ENCODE data around the gene TTI1. TPM values are rescaled to one million over a fixed set of nuclear protein-coding genes. Genes with fewer than 3 reads are reported as not detected.

TTI1 gene
- total RNA-seq, 1 experiment from 2014 or later: 26.9 TPM

GRCh38 chr20:37955511-37955910, 77.7 kb downstream of the TTI1 start:
- intact Hi-C loops (cut with micrococcal nuclease): no loop called here
- no peaks in the 10 kb centered on the region for H3K4me1 ChIP-seq (ENCODE audit: control insufficient read depth in 1 of 2, insufficient read depth in 2 of 2, low read length in 2 of 2)
- POLR2A ChIA-PET: no interaction called here
- H3K9me3 ChIP-seq (ENCODE audit: control insufficient read depth in 1 of 2, insufficient read depth in 1 of 2, low read depth in 1 of 2, low read length in 2 of 2): no peaks in the 10 kb centered on the region
- H3K9ac ChIP-seq (ENCODE audit: low read length): no peak overlapping the region
- no peaks in the 10 kb centered on the region for H3K79me2 ChIP-seq (ENCODE audit: insufficient read depth, low read length)
- H2AFZ ChIP-seq (ENCODE audit: low read depth, low read length, poor library complexity, severe bottlenecking): no peak overlapping the region
- peaks cover 8% of the 10 kb centered on the region; the same call in 1 of the 2 replicates for H3K27me3 ChIP-seq (ENCODE audit: insufficient read depth, low read length)
- no peaks in the 10 kb centered on the region for H4K20me1 ChIP-seq (ENCODE audit: insufficient read depth)
- H3K27ac ChIP-seq (ENCODE audit: low read depth, low read length): no peak overlapping the region
- DNase-seq (ENCODE audit: low read depth, low spot score): no peak
- no peaks in the 10 kb centered on the region for H3K9me2 ChIP-seq (ENCODE audit: insufficient read depth)
- RAD21 ChIA-PET (ENCODE audit: low non-redundant PET in 1 of 2, low total read pairs in 2 of 2, uncharacterized antibody in 2 of 2, unreplicated experiment in 2 of 2): no interaction called here
- H3K4me3 ChIP-seq (replicated peaks in 1 of 2; ENCODE audit: low read depth in 1 of 2, low read length in 2 of 2): no peak overlapping the region
- CTCF ChIA-PET: no interaction called here
- BruUV-seq (replicated peaks): no TSS peak
- no peak overlapping the region for H3K4me2 ChIP-seq (ENCODE audit: low read length)
- H3K36me3 ChIP-seq (ENCODE audit: control insufficient read depth in 1 of 2, insufficient read depth in 2 of 2, low read length in 2 of 2): no peaks in the 10 kb centered on the region
- ATAC-seq: no peak
- no peak for TF ChIP-seq EGR1 (IDR thresholded peaks at IDR 0.05; ENCODE audit: low read depth)
- TF ChIP-seq ZBTB33 (IDR thresholded peaks at IDR 0.05; ENCODE audit: extremely low read depth, insufficient replicate concordance, low read length): no peak
- no peak for TF ChIP-seq ZNF274 (IDR thresholded peaks at IDR 0.05; ENCODE audit: low read depth, low read length)
- no peak for TF ChIP-seq YY1 (IDR thresholded peaks at IDR 0.05; ENCODE audit: extremely low read depth, insufficient replicate concordance, low read depth, low read length)
- no peak for TF ChIP-seq ATF3 (IDR thresholded peaks at IDR 0.05)
- no peak for TF ChIP-seq CBX3 (IDR thresholded peaks at IDR 0.05; ENCODE audit: low read depth)
- TF ChIP-seq POLR2A (IDR thresholded peaks at IDR 0.05; ENCODE audit: borderline replicate concordance, extremely low read depth, insufficient read depth, insufficient read length): no peak
- no peak for TF ChIP-seq ELF1 (IDR thresholded peaks at IDR 0.05; ENCODE audit: borderline replicate concordance, low read depth)
- no peak for TF ChIP-seq RAD21 (IDR thresholded peaks at IDR 0.05; ENCODE audit: low read depth)
- TF ChIP-seq CTCF (IDR thresholded peaks at IDR 0.05 in 2 of 3, conservative IDR thresholded peaks at IDR 0.05 in 1 of 3; ENCODE audit: borderline replicate concordance in 1 of 3, insufficient read depth in 1 of 3, low read depth in 2 of 3, low read length in 2 of 3): no peak
- no peak for TF ChIP-seq SRF (IDR thresholded peaks at IDR 0.05; ENCODE audit: low read depth)
- no peak for TF ChIP-seq EZH2 (IDR thresholded peaks at IDR 0.05)
- no peak for TF ChIP-seq EZH2phosphoT487 (IDR thresholded peaks at IDR 0.05; ENCODE audit: borderline replicate concordance)
- TF ChIP-seq FOSL1 (IDR thresholded peaks at IDR 0.05; ENCODE audit: low read depth): no peak
